Jurkat, Clone E6-1 (cell line): ENCODE results near the gene ALDH3B1.

Experiments used
- DNase-seq: peaks from one replicate; pipeline ENCODE4 v3.0.0-alpha.2; 2011; ENCODE audit warnings: low read depth, low spot score
- H3K4me3 ChIP-seq: 2 replicates; pipeline ENCODE4 v1.5.1; 2011; ENCODE audit warnings: mild to moderate bottlenecking, low read length, control low read depth, moderate library complexity

The ALDH3B1 gene

GRCh38 chr11:68011051-68011943, 1.2 kb downstream of the ALDH3B1 start:
- H3K4me3 ChIP-seq, result no peak overlapping the region
- no peak for DNase-seq

GRCh38 chr11:68012044-68012842, 2.1 kb downstream of the ALDH3B1 start:
- H3K4me3 ChIP-seq, result no peak overlapping the region
- DNase-seq, result no peak

GRCh38 chr11:68012843-68013610, 2.9 kb downstream of the ALDH3B1 start:
- H3K4me3 ChIP-seq, result no peak overlapping the region
- no peak for DNase-seq

- no peak for DNase-seq
- H3K4me3 ChIP-seq, result no peak overlapping the region
Observed at GRCh38 chr11:68013611-68014156, 3.6 kb downstream of the ALDH3B1 start.

- no peak overlapping the region for H3K4me3 ChIP-seq
- no peak for DNase-seq
Observed at GRCh38 chr11:68014157-68014946, 4.2 kb downstream of the ALDH3B1 start.

GRCh38 chr11:68014947-68015447, 4.9 kb downstream of the ALDH3B1 start:
- H3K4me3 ChIP-seq, result no peak overlapping the region
- no peak for DNase-seq

GRCh38 chr11:68015467-68015866, 5.3 kb downstream of the ALDH3B1 start:
- no peak overlapping the region for H3K4me3 ChIP-seq
- no peak for DNase-seq

- H3K4me3 ChIP-seq, result no peak overlapping the region
- no peak for DNase-seq
Observed at GRCh38 chr11:68016161-68016903, 6.2 kb downstream of the ALDH3B1 start.

- DNase-seq, result no peak
- no peak overlapping the region for H3K4me3 ChIP-seq
Observed at GRCh38 chr11:68016904-68017817, 7.0 kb downstream of the ALDH3B1 start.

GRCh38 chr11:68017980-68018729, 8.0 kb downstream of the ALDH3B1 start:
- H3K4me3 ChIP-seq, result no peak overlapping the region
- no peak for DNase-seq

- no peak overlapping the region for H3K4me3 ChIP-seq
- no peak for DNase-seq
Observed at GRCh38 chr11:68018730-68019190, 8.6 kb downstream of the ALDH3B1 start.

GRCh38 chr11:68019486-68019885, 9.4 kb downstream of the ALDH3B1 start:
- no peak overlapping the region for H3K4me3 ChIP-seq
- DNase-seq, result no peak

- DNase-seq, result no peak
- H3K4me3 ChIP-seq, result no peak overlapping the region
Observed at GRCh38 chr11:68020575-68020974, 10.4 kb downstream of the ALDH3B1 start.

GRCh38 chr11:68021167-68021787, 11.2 kb downstream of the ALDH3B1 start:
- no peak for DNase-seq
- no peak overlapping the region for H3K4me3 ChIP-seq

- no peak for DNase-seq
- no peak overlapping the region for H3K4me3 ChIP-seq
Observed at GRCh38 chr11:68022531-68022930, 12.4 kb downstream of the ALDH3B1 start.

GRCh38 chr11:68024508-68024907, 14.4 kb downstream of the ALDH3B1 start:
- H3K4me3 ChIP-seq, result no peak overlapping the region
- no peak for DNase-seq
